Activated CD8-positive, alpha-beta T cell treated with anti-CD3 and anti-CD28 coated beads, Interleukin-2, amount 10 ng/mL, durations not matched to agents 7 days and 5 days (primary cell): ENCODE data around the gene VSIG1. TPM values are rescaled to one million over a fixed set of nuclear protein-coding genes. Genes with fewer than 3 reads are reported as not detected.

Experiments
- ATAC-seq: fragments of 150-1000 bp; cut with Tn5 transposase; one replicate; pipeline ENCODE4 v1.10.0; 2021; ENCODE audit warnings: moderate library complexity
- CTCF ChIA-PET: fragments of 350-600 bp; sonication (Branson Sonifier 250); formaldehyde crosslinking; loops from one replicate; lab custom pipeline; 2021; ENCODE audit warnings: antibody characterized with exemption; lab: Charles Lee
- POLR2A ChIA-PET: fragments of 350-600 bp; sonication (Branson Sonifier 250); formaldehyde crosslinking; loops from one replicate; lab custom pipeline; 2021; ENCODE audit warnings: antibody characterized with exemption; lab: Charles Lee
- DNase-seq: peaks from one replicate; pipeline ENCODE4 v3.0.0-alpha.2; 2020
- H3K27ac Mint-ChIP-seq: one replicate; pipeline ENCODE4 v1.8.0; 2021; ENCODE audit warnings: mild to moderate bottlenecking, mixed read lengths
- H3K27me3 Mint-ChIP-seq: one replicate; pipeline ENCODE4 v1.8.0; 2021; ENCODE audit warnings: low read depth, mixed read lengths
- H3K36me3 Mint-ChIP-seq: one replicate; pipeline ENCODE4 v1.8.0; 2021; ENCODE audit warnings: low read depth, mixed read lengths
- H3K4me1 Mint-ChIP-seq: one replicate; pipeline ENCODE4 v1.8.0; 2021; ENCODE audit warnings: low read depth, mixed read lengths
- H3K4me3 Mint-ChIP-seq: one replicate; pipeline ENCODE4 v1.8.0; 2021; ENCODE audit warnings: mild to moderate bottlenecking, mixed read lengths
- H3K9me3 Mint-ChIP-seq: one replicate; pipeline ENCODE4 v1.8.0; 2022; ENCODE audit warnings: mixed read lengths; ENCODE audit not compliant: insufficient read depth
- total RNA-seq, 2 experiments: library from RNA; stranded (reverse); gene quantifications; one replicate each; pipeline ENCODE4 v1.2.3, GENCODE V29; 2021

VSIG1 gene
- total RNA-seq, 2 experiments from 2014 or later = 0.53 to 0.60 TPM

GRCh38 chrX:108070891-108071290, 26.0 kb downstream of the VSIG1 start:
- no peak for ATAC-seq
- peaks cover 4% of the 10 kb centered on the region for H3K27me3 Mint-ChIP-seq

GRCh38 chrX:108071578-108071977, 26.7 kb downstream of the VSIG1 start:
- Mint-ChIP-seq H3K27ac (no peak overlapping the region), H3K9me3 (no peaks in the 10 kb centered on the region), H3K4me3 (no peak overlapping the region), H3K36me3 (no peaks in the 10 kb centered on the region), H3K27me3 (peaks cover 4% of the 10 kb centered on the region), H3K4me1 (no peaks in the 10 kb centered on the region)
- DNase-seq (no peak), ATAC-seq (no peak)
- CTCF ChIA-PET = no interaction called here
- POLR2A ChIA-PET = interaction anchor here (0.6 kb wide), 1 partner anchor 868 kb away, joined by 6 read pairs; no protein-coding TSS in a partner anchor

More at GRCh38 chrX:108070891-108071290, 26.0 kb downstream of the VSIG1 start:
- ChIA-PET POLR2A (interaction anchor here (0.6 kb wide), 1 partner anchor 21 kb away, joined by 3 read pairs; the partner anchor contains the start of genes ATG4A and PSMD10), CTCF (interaction anchor here (1.4 to 1.7 kb wide), 2 partner anchors 48 to 50 kb away, joined by 3 to 8 read pairs; no protein-coding TSS in a partner anchor)
- Mint-ChIP-seq H3K27ac (no peak overlapping the region), H3K9me3 (no peaks in the 10 kb centered on the region), H3K4me3 (no peak overlapping the region), H3K36me3 (no peaks in the 10 kb centered on the region), H3K4me1 (no peaks in the 10 kb centered on the region)
- DNase-seq = no peak

- Mint-ChIP-seq H3K27me3 (peaks cover 4% of the 10 kb centered on the region), H3K9me3 (no peaks in the 10 kb centered on the region), H3K4me1 (no peaks in the 10 kb centered on the region), H3K27ac (no peak overlapping the region), H3K36me3 (no peaks in the 10 kb centered on the region), H3K4me3 (no peak overlapping the region)
- ChIA-PET CTCF (no interaction called here), POLR2A (no interaction called here)
- ATAC-seq = no peak
- DNase-seq = no peak
Measured at GRCh38 chrX:108072746-108073145, 27.9 kb downstream of the VSIG1 start.

- Mint-ChIP-seq H3K9me3 (no peaks in the 10 kb centered on the region), H3K36me3 (peaks cover 8% of the 10 kb centered on the region), H3K4me3 (no peak overlapping the region), H3K4me1 (no peaks in the 10 kb centered on the region), H3K27ac (no peak overlapping the region), H3K27me3 (no peaks in the 10 kb centered on the region)
- no peak for ATAC-seq
- POLR2A ChIA-PET = interaction anchor here (1.2 kb wide), 1 partner anchor 10 kb away, joined by 4 read pairs; the partner anchor contains the start of genes ATG4A and PSMD10
- CTCF ChIA-PET = no interaction called here
- no peak for DNase-seq
Measured at GRCh38 chrX:108081110-108081509, 36.2 kb downstream of the VSIG1 start.

DNA sequence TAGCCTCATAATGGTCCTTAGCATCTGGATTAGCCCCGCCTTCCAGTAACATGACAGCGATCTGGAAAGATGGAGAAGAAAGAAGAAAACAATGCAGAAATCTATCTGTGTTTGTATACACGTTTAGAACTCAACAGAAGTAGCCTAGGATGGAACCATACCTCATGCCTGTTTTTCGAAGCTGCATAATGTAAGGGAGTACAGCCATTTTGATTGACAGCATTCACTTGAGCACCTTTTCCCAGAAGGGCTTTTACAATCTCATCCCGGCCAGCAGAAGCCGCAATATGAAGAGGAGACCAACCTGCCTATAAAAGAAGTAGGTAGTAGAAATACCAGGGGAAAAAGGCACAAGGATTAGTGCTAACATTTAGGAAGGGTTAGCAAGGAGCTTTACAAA, 42.9 kb downstream of the VSIG1 start:
- no peaks in the 10 kb centered on the region for H3K9me3 Mint-ChIP-seq
- peaks cover 11% of the 10 kb centered on the region for H3K36me3 Mint-ChIP-seq
- DNase-seq (no peak), ATAC-seq (no peak)
- ChIA-PET POLR2A (no interaction called here), CTCF (no interaction called here)
- no peak overlapping the region for H3K4me3 Mint-ChIP-seq
- H3K27ac Mint-ChIP-seq = no peak overlapping the region
- no peaks in the 10 kb centered on the region for H3K27me3 Mint-ChIP-seq
- H3K4me1 Mint-ChIP-seq = peaks cover 11% of the 10 kb centered on the region

- H3K36me3 Mint-ChIP-seq = peaks cover 11% of the 10 kb centered on the region
- CTCF ChIA-PET = no interaction called here
- ATAC-seq (no peak), DNase-seq (no peak)
- H3K9me3 Mint-ChIP-seq = no peaks in the 10 kb centered on the region
- POLR2A ChIA-PET = no interaction called here
- peaks cover 15% of the 10 kb centered on the region for H3K4me1 Mint-ChIP-seq
- H3K4me3 Mint-ChIP-seq = no peak overlapping the region
- H3K27ac Mint-ChIP-seq = no peak overlapping the region
- no peaks in the 10 kb centered on the region for H3K27me3 Mint-ChIP-seq
Measured at GRCh38 chrX:108088511-108088910, 43.6 kb downstream of the VSIG1 start.

- Mint-ChIP-seq H3K27me3 (no peaks in the 10 kb centered on the region), H3K36me3 (peaks cover 4% of the 10 kb centered on the region), H3K9me3 (no peaks in the 10 kb centered on the region), H3K4me3 (no peak overlapping the region), H3K27ac (no peak overlapping the region), H3K4me1 (peaks cover 23% of the 10 kb centered on the region)
- ChIA-PET CTCF (interaction anchor here (1.3 kb wide), 1 partner anchor 70 kb away, joined by 3 read pairs; no protein-coding TSS in a partner anchor), POLR2A (interaction anchor here (1.0 to 1.1 kb wide), 2 partner anchors 10 to 20 kb away, joined by 3 to 4 read pairs; no protein-coding TSS in a partner anchor)
- ATAC-seq (no peak), DNase-seq (no peak)
Measured at GRCh38 chrX:108090491-108091263, 45.8 kb downstream of the VSIG1 start.

DNA sequence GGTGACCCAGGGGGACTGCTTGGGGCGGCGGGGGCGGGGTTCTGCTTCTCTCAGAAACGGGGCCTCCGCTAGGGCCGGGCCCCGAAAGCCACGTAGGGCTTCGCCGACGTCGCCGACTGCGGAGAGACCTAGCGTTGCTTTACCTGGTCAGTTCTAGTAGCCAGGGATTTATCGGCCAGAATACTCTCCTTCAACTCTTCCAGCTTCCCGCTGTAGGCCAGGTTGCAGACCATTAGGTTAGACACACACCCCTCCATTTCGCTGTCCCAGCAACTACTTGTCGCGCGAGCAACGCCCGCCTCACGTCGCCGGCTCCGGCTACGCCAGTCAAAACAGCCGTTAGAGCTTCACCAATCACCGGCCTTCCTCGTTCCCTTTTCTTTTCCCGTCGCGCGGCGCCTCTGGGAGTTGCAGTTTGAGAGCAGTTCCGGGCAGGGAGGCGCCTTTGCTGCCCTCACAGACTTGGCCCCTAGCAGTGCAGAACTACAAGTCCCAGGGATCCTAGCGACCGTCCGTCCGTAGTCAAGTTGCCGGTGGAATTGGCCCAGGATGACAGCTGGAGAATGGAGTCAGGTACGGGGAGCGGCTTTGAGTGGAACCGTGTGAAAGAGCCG, 46.5 kb downstream of the VSIG1 start, which contains the start of the genes ATG4A and PSMD10:
TSS of gene ATG4A (plus strand) at position 515 of the 614 bp plus-strand sequence. CDS start at position 564, 49 bp downstream.
TSS of gene PSMD10 (minus strand) at position 279 of the 614 bp plus-strand sequence. CDS start at position 257, 22 bp downstream.
- no peak within 1 kb of the TSS for H3K27ac Mint-ChIP-seq
- no peaks in the 10 kb centered on the region for H3K27me3 Mint-ChIP-seq
- peaks cover 23% of the 10 kb centered on the region for H3K4me1 Mint-ChIP-seq
- no peak within 1 kb of the TSS for H3K4me3 Mint-ChIP-seq
- ATAC-seq = peak; percentile 97
- no peaks in the 10 kb centered on the region for H3K9me3 Mint-ChIP-seq
- ChIA-PET POLR2A (interaction anchor here (1.0 to 1.1 kb wide), 3 partner anchors 11 to 48 kb away, joined by 3 to 5 read pairs (median 4); no protein-coding TSS in a partner anchor), CTCF (interaction anchor here (1.3 kb wide), 1 partner anchor 71 kb away, joined by 3 read pairs; no protein-coding TSS in a partner anchor)
- peaks cover 4% of the 10 kb centered on the region for H3K36me3 Mint-ChIP-seq
- DNase-seq = peak; percentile 94

GRCh38 chrX:108091878-108092291, 47.0 kb downstream of the VSIG1 start:
- DNase-seq (no peak), ATAC-seq (peak; percentile 38)
- ChIA-PET POLR2A (interaction anchor here (1.0 to 1.1 kb wide), 3 partner anchors 11 to 47 kb away, joined by 3 to 5 read pairs (median 4); no protein-coding TSS in a partner anchor), CTCF (interaction anchor here (1.3 kb wide), 1 partner anchor 72 kb away, joined by 3 read pairs; no protein-coding TSS in a partner anchor)
- Mint-ChIP-seq H3K27ac (no peak overlapping the region), H3K4me3 (no peak overlapping the region), H3K4me1 (peaks cover 23% of the 10 kb centered on the region), H3K9me3 (no peaks in the 10 kb centered on the region), H3K36me3 (peaks cover 4% of the 10 kb centered on the region), H3K27me3 (no peaks in the 10 kb centered on the region)

- Mint-ChIP-seq H3K4me1 (peaks cover 12% of the 10 kb centered on the region), H3K9me3 (no peaks in the 10 kb centered on the region), H3K36me3 (no peaks in the 10 kb centered on the region), H3K4me3 (no peak overlapping the region), H3K27me3 (no peaks in the 10 kb centered on the region), H3K27ac (no peak overlapping the region)
- ChIA-PET CTCF (no interaction called here), POLR2A (no interaction called here)
- no peak for ATAC-seq
- DNase-seq = no peak
Measured at GRCh38 chrX:108097380-108097779, 52.5 kb downstream of the VSIG1 start.

- no peak overlapping the region for H3K27ac Mint-ChIP-seq
- H3K4me1 Mint-ChIP-seq = peaks cover 5% of the 10 kb centered on the region
- ATAC-seq = no peak
- no peak overlapping the region for H3K4me3 Mint-ChIP-seq
- ChIA-PET CTCF (no interaction called here), POLR2A (no interaction called here)
- no peak for DNase-seq
- no peaks in the 10 kb centered on the region for H3K9me3 Mint-ChIP-seq
- no peaks in the 10 kb centered on the region for H3K27me3 Mint-ChIP-seq
- no peaks in the 10 kb centered on the region for H3K36me3 Mint-ChIP-seq
Measured at GRCh38 chrX:108105473-108105872, 60.6 kb downstream of the VSIG1 start.
